Bronchial epithelial cell (primary cell): ENCODE results near the gene CYYR1. TPM values are rescaled to one million over a fixed set of nuclear protein-coding genes. Genes with fewer than 3 reads are reported as not detected.

Experiments used
- DNase-seq: peaks from one replicate; pipeline ENCODE4 v3.0.0-alpha.2; 2010; ENCODE audit warnings: low read depth
- FAIRE-seq: peaks from 2 replicates; lab custom pipeline; 2011; peaks lifted over from hg19 to GRCh38; lab: Jason Lieb, UNC
- H3K27me3 ChIP-seq: 2 replicates; pipeline ENCODE4 v1.5.1; 2011; ENCODE audit warnings: low read length; ENCODE audit not compliant: control insufficient read depth, insufficient read depth
- H3K36me3 ChIP-seq: 2 replicates; pipeline ENCODE4 v1.5.1; 2011; ENCODE audit warnings: low read length; ENCODE audit not compliant: control insufficient read depth, insufficient read depth
- H3K4me3 ChIP-seq: 2 replicates; pipeline ENCODE4 v1.5.1; 2011; ENCODE audit warnings: mild to moderate bottlenecking, low read depth, low read length, control low read depth
- total RNA-seq: library from RNA; depleted of rRNA; stranded (reverse); fragments of >200 nt; gene quantifications from 2 replicates; pipeline ENCODE4 v1.2.1, GENCODE V29; 2014
- TF ChIP-seq, protein P1 (sequence below): IDR thresholded peaks from 2 replicates; pipeline ENCODE4 v1.5.1; 2011; ENCODE audit warnings: mild to moderate bottlenecking, moderate library complexity, low read length, control low read depth, inconsistent platforms; ENCODE audit not compliant: insufficient read depth, severe bottlenecking

CYYR1 gene
- total RNA-seq, 1 donor from 2014 or later, result 1.1 TPM

DNA sequence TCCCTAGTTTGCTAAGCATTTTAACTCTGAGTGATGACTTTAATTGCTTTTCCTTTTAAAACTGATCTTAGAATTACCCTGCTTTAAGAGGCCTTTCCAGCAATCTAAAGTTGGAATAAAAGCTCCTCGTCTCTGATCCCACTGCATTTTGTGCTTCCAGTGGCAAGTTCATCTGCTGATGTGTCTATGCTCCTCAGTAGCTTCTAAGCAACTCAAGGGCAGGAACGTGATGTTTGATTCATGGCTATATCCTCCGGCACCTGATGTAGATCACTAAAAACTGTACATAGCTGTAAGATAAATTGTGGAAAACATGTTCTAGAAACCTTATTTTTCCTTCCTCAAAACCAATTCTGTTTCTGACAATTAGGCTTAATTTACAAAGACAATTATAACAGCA lies 12.5 kb downstream of the CYYR1 start:
- TF ChIP-seq, protein P1, sequence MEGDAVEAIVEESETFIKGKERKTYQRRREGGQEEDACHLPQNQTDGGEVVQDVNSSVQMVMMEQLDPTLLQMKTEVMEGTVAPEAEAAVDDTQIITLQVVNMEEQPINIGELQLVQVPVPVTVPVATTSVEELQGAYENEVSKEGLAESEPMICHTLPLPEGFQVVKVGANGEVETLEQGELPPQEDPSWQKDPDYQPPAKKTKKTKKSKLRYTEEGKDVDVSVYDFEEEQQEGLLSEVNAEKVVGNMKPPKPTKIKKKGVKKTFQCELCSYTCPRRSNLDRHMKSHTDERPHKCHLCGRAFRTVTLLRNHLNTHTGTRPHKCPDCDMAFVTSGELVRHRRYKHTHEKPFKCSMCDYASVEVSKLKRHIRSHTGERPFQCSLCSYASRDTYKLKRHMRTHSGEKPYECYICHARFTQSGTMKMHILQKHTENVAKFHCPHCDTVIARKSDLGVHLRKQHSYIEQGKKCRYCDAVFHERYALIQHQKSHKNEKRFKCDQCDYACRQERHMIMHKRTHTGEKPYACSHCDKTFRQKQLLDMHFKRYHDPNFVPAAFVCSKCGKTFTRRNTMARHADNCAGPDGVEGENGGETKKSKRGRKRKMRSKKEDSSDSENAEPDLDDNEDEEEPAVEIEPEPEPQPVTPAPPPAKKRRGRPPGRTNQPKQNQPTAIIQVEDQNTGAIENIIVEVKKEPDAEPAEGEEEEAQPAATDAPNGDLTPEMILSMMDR, result no peak
- FAIRE-seq, result no peak
- Histone ChIP-seq H3K4me3 (no peak overlapping the region), H3K36me3 (no peaks in the 10 kb centered on the region), H3K27me3 (no peaks in the 10 kb centered on the region)
- DNase-seq, result no peak

DNA sequence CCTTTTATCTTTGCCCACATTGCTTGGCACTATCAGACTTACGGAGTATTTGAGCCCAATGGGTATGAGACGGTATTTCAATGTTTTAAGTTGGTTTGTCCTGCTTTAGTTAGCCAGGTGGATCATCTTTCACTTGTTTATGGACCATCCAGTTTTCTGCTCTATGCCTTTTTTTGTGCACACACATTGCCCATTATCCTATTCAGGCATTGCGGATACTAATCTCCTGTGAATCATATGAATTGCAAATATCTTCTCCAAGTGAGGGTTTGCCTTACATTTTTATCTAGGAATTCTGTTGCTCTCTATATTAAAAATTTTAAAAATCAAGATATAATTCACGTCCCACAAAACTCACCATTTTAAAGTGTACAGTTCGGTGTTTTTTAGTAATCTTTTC lies 14.0 kb downstream of the CYYR1 start:
- no peak for FAIRE-seq
- TF ChIP-seq, protein P1, result no peak
- no peak overlapping the region for H3K4me3 ChIP-seq

DNA sequence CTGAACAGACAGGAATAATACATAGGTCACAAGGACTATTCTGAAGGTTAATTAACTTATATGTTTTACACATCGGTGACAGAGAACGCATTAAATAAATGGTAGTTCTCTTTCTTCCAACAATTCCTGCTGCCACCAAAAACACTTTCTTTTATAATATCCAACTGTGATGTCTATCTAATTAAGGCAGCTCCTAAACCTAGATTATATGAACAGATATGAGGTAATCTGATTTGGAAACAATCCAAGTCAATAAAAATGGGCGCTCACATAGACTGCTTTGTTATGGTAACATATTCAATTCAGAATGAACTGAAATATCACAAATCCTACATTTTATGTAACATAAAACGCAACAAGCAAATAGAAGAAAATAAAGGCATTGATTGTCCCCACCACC lies 16.0 kb downstream of the CYYR1 start:
- no peaks in the 10 kb centered on the region for H3K36me3 ChIP-seq
- H3K4me3 ChIP-seq, result no peak overlapping the region
- TF ChIP-seq, protein P1, result no peak
- no peak for FAIRE-seq
- H3K27me3 ChIP-seq, result no peaks in the 10 kb centered on the region
- DNase-seq, result no peak

More for the DNA sequence above, 14.0 kb downstream of the CYYR1 start:
- no peaks in the 10 kb centered on the region for H3K27me3 ChIP-seq
- H3K36me3 ChIP-seq, result no peaks in the 10 kb centered on the region
- DNase-seq, result no peak

DNA sequence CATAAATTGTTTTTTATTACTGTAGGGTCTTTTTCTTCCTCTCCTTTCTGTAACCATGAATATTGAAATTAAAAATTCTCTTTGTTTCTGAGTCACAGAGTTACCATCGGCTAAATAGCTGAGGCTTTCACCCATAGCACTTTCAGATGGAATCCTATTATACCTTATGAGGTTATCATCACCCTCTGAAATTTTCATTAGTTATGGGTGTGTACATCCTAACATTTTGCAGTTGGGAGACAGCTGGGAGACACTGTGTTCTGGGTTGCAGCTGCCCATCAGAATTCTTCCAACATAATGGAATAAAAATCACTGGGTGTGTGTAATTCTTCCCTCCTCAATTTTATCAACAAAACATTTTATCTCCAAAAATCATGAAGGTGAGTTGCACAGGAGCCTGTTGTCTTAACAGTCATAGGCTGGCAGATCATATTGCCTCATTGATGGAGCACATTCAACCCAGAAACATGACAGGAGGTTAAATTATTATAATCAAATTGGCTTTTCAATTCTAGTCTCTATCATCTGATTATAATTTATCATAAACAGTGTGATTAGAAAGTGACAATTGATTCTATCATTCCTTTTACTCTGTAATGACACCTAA lies 17.4 kb downstream of the CYYR1 start:
- Histone ChIP-seq H3K27me3 (no peaks in the 10 kb centered on the region), H3K4me3 (no peak overlapping the region), H3K36me3 (no peaks in the 10 kb centered on the region)
- DNase-seq, result no peak
- FAIRE-seq, result no peak
- TF ChIP-seq, protein P1, result no peak

DNA sequence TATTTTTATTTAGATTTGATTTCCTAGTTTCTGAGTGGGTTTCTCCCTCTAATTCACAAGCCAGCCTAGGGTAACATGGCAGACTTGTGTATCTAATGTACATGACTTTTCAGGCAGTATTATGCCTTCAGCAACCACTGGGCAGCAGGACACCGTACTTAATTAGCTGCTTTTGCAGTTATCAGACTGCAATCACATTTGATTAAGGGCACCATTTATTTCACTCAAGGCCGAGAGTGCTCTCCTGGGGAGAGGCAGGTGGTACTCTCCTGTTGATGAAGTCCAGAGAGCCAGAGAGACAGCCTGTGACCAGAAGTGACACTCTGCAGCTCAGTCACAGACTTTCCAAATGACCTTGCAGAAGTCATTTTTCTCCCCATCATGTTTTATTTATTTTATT lies 18.7 kb downstream of the CYYR1 start:
- Histone ChIP-seq H3K4me3 (no peak overlapping the region), H3K36me3 (no peaks in the 10 kb centered on the region), H3K27me3 (no peaks in the 10 kb centered on the region)
- no peak for DNase-seq
- FAIRE-seq, result no peak
- TF ChIP-seq, protein P1, result no peak

DNA sequence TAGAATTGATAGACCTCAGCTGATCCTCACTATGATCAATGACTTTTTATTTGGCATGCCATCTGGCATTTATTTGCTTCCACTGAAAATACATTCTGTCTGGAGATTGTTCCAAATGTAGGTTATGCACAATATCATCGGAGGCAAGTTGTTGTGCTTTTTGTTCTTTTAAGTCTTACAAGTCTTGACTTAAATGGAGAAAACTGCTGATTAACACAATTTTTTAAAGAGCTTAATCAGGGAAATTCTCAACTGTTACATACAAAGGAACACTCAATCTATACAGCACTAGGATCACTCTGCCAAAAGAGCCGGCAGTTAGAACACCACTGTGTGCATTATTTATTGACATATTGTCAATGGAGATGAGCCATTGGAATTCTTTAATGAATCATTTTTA lies 19.2 kb downstream of the CYYR1 start:
- no peak for FAIRE-seq
- TF ChIP-seq, protein P1, result no peak
- no peaks in the 10 kb centered on the region for H3K27me3 ChIP-seq

More for the DNA sequence above, 19.2 kb downstream of the CYYR1 start:
- no peak for DNase-seq
- Histone ChIP-seq H3K4me3 (no peak overlapping the region), H3K36me3 (no peaks in the 10 kb centered on the region)
